Activated CD4-positive, alpha-beta T cell treated with anti-CD3 and anti-CD28 coated beads, Interleukin-2, amount 50 U/mL, for 16 hours (primary cell): ENCODE data around the gene REC8.
A peak's percentile ranks its signal among the peaks of the same experiment; 100 is the strongest.
"Not testable (repeated sequence)": the region's sequence is repeated elsewhere in the genome, so short reads cannot be mapped to it uniquely, and the experiment has no call there.

Experiments
- DNase-seq: peaks from one replicate; pipeline ENCODE4 v3.0.0-alpha.2; 2020

The REC8 gene

GRCh38 chr14:24185026-24185425, 13.1 kb downstream of the REC8 start:
- DNase-seq = no peak

- DNase-seq = no peak
Observed at GRCh38 chr14:24185741-24186140, 13.9 kb downstream of the REC8 start.

GRCh38 chr14:24186831-24187538, 15.1 kb downstream of the REC8 start:
- no peak for DNase-seq

GRCh38 chr14:24187539-24187915, 15.6 kb downstream of the REC8 start:
- DNase-seq = no peak

GRCh38 chr14:24188251-24189058, 16.6 kb downstream of the REC8 start, which contains the start of gene IPO4:
IPO4 (minus strand) TSS chr14:24188816; CDS start chr14:24188787, 29 bp downstream.
- DNase-seq = peak; percentile 97

GRCh38 chr14:24189059-24189375, 17.1 kb downstream of the REC8 start:
- no peak for DNase-seq

GRCh38 chr14:24189460-24189859, 17.6 kb downstream of the REC8 start:
- DNase-seq = no peak

- no peak for DNase-seq
Observed at GRCh38 chr14:24190416-24190815, 18.5 kb downstream of the REC8 start.

- no peak for DNase-seq
Observed at GRCh38 chr14:24192933-24193332, 21.1 kb downstream of the REC8 start.

GRCh38 chr14:24194186-24194872, 22.4 kb downstream of the REC8 start:
- no peak for DNase-seq

GRCh38 chr14:24194873-24195185, 22.9 kb downstream of the REC8 start:
- no peak for DNase-seq

- DNase-seq = peak; percentile 91
Observed at GRCh38 chr14:24195186-24196070, 23.5 kb downstream of the REC8 start, which contains the start of gene TM9SF1. TM9SF1 (minus strand) TSS chr14:24195441; CDS start chr14:24195019, 422 bp downstream.

- DNase-seq = no peak
Observed at GRCh38 chr14:24196071-24197055, 24.5 kb downstream of the REC8 start.

- no peak for DNase-seq
Observed at GRCh38 chr14:24197056-24197450, 25.2 kb downstream of the REC8 start.

GRCh38 chr14:24198814-24199524, 27.1 kb downstream of the REC8 start:
- no peak for DNase-seq

- DNase-seq = not testable (repeated sequence)
Observed at GRCh38 chr14:24202538-24202937, 30.7 kb downstream of the REC8 start.

- DNase-seq = not testable (repeated sequence)
Observed at GRCh38 chr14:24203249-24203886, 31.5 kb downstream of the REC8 start.

- DNase-seq = no peak
Observed at GRCh38 chr14:24204163-24205146, 32.6 kb downstream of the REC8 start.
